GM18520 (cell line): ENCODE results near the gene TACC3.
A peak's percentile ranks its signal among the peaks of the same experiment; 100 is the strongest.

Experiments
- ATAC-seq: cut with Tn5 transposase; IDR thresholded peaks from one replicate; pipeline ENCODE4 v1.9.1; 2021; ENCODE audit not compliant: unreplicated experiment

TACC3 gene

DNA sequence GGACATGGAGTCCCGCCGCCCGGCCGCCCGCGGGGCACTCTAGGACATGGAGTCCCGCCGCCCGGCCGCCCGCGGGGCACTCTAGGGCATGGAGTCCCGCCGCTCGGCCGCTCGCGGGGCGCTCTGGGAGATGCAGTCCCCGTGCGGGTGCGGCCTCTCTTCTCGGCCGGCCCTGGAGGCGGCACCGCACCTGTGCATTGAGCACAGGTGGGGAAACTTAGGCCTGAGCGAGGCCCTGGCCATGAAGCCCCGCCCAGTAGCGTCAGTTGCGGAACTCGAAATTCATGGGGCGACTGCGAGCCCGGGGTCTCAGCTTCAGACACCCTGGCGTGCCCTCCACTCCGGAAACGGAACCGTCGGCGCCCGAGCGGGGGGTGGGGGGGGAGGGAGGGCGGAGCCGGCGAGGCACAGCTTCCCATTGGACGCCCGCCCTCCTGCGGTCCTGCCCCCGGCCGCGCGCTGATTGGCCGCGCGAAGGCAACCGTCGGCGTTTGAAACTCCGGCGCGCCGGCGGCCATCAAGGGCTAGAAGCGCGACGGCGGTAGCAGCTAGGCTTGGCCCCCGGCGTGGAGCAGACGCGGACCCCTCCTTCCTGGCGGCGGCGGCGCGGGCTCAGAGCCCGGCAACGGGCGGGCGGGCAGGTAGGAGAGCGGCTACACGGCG lies at the start of gene TACC3, which contains the start of gene TMEM129:
TACC3 (plus strand) TSS at position 519 of the 663 bp plus-strand sequence. CDS start 1,901 bp downstream, outside the sequence.
TMEM129 (minus strand) TSS at position 321 of the 663 bp plus-strand sequence. CDS start 486 bp downstream, outside the sequence.
- peak; percentile 75 for ATAC-seq

DNA sequence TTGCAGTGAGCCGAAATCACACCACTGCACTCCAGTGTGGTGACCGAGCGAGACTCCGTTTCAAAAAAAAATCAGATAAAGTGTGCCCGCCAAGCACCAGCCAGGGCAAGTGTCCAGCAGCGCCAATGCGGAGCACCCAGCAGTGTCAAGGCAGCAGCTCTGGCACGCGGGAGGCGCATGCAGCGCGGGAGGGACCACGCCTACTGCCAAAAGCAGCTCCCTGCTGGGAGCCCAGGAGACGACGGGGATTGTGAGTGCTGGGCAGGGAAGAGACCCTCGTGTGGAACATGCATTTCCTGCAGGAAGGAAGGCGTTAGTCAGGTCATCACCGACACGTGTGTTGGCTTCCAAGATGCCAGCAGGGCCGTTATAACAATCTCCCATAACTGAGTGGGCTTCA lies 47.6 kb upstream of the TACC3 start:
- no peak for ATAC-seq

DNA sequence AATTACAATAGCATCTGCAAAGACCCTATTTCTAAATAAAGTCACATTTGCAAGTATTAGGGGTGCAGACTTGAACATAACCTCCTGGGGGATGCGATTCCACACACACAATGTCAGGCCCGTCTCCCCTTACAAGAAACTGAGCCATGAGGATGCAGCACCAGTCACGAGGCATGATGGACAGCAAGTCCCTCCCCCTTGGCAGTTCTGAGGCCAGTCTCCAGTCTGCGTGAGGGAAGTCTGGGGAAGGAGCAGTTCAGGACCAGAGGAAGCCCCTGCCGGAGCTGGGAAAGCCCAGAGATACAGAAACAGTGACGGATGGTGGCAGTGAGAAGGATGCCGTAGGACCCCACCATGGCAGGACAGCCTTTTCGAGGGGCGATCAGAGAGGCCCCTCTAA lies 46.6 kb upstream of the TACC3 start:
- no peak for ATAC-seq

DNA sequence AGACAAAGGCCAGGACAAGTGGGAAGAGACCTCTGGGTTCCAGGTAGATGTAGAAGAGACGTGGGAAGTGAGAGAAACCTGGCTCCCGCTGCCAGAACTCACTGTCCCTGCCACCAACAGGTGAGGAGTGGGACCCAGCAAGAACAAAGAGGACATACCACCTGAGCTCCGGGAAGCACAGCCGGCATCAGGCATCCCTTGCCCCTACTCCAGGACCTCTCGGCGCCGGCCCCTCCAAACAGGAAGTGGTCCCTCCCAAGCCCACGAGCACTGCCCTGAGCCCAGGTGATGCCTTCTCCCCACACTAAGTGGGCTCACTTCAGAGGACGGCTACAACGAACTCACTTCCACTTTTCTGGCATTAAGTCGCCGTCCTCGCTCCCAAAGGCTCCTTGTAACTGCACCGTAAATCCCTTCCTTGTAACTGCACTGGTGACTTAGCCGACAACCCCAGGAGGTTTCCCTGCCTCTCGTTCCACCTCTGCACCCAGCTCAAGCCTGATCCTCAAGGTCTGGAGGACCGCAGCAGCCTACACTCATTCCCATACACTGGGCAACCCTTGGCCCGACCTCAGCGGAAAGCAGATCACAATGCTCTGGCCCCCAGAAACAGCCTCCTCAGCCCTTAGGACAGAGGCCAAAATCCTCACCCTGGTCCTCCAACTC lies 46.1 kb upstream of the TACC3 start:
- no peak for ATAC-seq

DNA sequence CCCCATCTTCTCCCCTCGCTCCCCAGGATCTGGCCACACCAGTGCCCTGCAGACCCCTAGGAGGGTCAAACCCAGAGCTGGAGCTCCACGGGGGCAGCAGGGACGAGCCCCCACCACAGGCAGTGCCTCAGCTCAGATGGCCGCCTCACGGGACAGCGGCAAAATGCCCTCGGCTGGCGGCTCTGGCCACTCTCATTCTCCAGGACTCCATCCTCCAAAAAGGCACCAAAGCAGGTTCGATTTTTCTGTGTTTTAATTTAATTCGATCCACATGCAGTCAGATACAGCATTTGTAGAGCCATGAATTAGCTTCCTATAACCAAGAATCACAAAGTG lies 45.6 kb upstream of the TACC3 start:
- no peak for ATAC-seq

DNA sequence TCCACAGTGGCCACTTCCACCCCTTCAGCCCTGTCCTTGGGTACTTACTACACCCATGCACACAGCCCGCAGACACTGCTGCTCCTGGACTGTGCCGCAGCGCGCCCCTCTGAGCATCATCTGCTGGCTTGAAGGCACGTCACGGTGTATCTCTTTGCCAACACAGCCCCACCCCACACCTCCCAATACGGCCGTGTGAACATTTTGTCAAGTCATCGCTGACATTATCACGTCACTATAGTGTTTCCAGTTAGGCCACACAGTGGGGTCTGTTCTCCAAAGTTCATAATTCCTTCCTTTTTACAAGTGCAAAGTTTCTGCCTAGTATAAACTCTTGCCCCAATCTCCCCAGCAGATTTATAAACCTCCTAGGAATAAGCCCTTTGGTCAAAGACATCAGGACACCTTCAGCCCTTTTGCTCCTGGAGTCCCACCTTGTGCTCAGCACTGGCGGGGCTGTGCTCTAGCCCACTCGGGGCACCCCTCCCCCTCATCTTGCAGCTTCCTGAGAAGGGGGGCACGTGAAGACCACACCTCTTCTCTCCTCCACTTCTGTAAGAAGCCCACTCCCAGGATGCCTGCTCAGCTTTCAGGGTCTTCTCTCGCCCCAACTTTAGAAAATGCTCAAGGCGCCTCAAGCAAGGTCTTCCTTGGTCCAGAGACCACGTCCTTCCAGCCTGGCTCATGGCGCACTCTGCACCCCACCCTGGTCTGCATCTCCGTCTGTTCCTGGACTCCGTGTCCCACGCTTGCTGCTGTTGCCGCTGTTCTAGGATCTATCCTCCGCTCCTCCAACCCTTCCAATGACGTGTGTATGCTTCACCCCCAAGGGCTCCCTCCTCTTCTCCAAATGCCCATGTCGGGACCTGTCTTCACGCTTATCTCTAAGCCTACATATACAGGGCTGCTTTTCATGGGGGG lies 44.5 kb upstream of the TACC3 start:
- no peak for ATAC-seq

DNA sequence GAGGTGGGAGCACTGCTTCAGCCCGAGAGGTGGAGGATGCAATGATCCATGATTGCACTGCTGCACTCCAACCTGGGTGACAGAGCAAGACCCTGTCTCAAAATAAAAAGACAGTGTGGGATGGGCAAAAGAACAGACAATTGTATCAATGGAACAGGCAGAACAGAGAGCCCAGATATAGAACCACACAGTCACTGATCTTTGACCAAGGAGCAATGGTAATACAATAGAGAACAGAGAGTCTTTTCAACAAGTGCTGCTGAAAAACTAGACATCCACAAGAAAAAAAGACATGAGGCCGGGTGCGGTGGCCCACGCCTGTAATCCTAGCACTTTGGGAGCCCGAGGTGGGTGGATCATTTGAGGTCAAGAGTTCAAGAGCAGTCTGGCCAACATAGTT lies 43.1 kb upstream of the TACC3 start:
- no peak for ATAC-seq

DNA sequence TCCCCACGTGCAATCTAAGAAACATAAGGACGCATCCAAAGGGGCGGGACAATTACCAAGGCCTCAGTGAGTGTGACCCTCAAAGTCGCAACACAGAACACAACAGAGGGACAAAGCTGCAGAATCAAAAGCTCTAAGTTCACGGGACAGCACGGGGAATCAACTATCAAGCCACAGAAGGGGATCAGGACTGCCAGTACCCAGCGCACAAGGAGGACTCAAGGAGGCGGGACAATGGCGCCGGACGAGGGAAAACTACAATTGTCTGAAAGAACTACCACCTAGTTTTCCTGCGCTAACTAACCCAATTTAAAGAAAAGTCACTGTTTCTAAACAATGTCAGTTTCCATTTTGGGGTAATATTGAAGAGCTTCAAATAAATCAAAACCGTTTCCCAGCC lies 38.5 kb upstream of the TACC3 start:
- ATAC-seq = no peak

DNA sequence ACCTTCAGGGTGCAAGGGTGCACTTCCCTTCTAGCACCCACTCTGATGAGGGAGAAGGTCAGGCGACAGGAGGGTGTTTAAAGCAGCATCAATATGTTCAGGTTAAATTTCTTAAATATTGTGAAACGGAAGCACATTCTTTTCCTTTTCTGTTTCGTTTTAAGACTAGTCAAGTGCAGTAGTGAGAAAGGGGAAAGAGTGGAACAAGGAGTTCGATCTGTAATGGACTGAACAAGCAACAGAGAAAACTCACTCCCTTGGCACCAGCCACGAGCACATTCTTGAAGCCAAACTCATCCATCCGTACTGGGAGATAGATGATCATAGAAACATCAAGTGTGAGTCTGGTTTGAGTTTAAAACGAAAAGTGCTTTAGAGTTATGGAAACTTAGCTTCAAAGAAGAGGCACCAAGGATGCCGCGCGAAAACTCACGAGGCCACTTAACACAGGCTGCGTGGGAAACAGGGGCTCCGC lies 38.0 kb upstream of the TACC3 start:
- ATAC-seq = no peak

DNA sequence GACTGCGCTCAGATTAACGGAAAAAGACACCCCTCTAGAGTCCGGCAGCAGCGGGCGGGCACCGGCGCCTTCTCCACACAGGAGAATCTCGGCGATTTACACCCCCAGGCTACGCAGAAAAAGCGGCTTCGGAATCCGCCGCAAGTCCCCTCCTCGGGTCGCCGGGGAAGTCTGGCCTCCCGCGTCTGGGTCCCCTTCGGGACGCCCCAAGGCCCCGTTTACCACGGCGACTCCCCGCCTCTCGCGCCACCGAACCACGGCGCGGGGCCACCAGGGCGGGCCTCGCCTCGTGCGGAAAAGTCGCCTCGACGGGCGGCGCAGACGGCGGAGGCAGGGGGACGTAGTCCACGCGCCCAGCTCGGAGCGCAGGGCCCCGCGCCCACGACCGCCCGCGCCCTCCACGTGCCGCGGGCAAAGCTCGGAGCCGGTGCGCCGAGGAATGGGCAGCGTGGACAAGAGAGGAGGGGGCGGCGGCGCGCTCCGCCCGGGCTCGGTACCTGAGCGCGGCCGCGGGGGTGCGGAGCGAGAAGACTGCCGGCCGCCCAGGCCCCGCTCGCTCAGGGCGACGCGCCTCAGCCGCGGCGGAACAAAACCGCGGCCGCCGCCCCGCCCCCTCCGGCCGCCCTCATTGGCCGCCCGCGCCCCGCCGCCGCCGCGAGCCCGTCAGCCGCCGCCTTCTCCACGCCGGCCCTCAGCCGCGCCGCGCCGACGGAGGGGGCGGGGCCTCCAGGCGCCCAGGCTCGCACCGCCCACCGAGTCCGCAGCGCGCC lies 37.4 kb upstream of the TACC3 start, which contains the start of gene FAM53A:
FAM53A (minus strand) TSS at position 578 of the 770 bp plus-strand sequence. CDS start 15,572 bp downstream, outside the sequence.
- ATAC-seq = peak; percentile 79

DNA sequence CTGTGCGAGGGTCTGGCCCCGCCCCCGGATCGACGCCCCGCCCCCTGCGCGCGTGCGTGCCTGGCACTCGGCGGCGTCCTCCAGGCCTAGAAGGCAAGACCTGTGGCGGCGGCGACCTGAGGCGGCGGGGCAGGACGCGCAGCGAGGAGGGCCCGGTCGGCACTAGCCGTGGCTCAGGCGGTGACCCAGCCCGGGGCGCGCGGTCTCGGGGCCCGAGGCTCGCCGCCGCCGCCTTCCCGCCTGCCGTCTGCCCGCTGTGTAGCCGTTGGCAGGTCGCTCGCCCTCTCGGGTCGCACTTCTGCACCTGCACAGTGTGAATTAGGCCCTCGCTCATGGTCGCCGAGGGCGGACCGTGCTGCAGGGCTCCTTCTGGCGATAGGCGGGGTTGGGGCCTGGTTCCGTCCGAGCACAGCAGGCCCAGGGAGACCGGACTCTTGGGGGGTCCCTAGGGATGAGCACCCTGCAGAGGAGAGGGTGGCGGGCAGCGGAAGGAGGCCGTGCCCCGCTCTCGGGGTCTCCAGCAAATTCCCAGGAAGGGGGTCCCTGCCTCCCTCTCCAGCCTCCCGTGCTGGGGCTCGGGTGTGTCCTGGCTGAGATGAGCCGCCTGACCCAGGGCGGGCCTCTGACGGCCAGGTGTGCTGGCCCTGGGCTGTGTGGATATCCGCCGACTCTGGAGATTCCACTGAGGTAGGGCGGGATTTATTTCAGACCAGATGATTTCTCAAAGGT lies 36.7 kb upstream of the TACC3 start:
- no peak for ATAC-seq

DNA sequence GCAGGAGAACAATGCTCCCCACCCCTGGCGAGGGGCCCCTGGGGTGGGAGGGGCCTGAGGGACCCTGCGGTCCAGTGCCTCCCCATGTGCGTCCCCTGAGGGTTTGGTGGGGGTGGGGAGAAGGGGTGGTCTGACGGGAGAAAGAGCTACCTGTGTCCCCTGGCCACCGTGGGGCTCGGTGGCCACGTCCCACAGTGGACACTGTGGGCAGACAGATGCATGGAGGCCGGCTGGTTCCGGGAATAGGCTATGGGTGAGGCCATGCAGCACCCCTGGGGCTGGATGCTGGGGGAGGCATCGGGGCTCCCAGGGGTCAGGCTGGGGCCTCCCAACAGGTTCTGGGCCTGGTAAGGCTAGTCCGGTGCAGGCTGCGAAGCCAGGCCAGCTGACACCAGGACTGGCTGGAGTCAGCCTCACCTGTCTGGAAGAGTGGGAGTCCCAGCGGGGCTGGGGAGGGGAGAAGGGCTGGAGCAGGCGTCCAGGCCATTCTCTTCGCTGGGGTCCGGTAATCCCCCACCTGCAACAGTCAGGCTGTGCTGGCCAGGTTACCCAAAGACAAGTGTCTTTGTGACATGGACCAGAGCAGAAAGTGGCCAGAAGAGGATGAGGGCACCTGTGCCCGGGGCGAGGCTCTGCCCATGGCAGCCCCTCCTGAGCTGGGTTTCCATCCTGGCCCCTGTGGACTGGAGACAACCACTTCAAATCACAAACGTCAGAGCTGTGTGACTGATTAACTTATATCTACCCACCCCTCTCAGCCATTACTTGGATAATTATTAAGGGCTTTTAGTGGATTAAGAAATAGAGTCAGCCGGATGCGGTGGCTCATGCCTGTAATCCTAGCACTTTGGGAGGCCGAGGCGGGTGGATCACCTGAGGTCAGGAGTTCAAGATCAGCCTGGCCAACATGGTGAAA lies 35.8 kb upstream of the TACC3 start:
- no peak for ATAC-seq

DNA sequence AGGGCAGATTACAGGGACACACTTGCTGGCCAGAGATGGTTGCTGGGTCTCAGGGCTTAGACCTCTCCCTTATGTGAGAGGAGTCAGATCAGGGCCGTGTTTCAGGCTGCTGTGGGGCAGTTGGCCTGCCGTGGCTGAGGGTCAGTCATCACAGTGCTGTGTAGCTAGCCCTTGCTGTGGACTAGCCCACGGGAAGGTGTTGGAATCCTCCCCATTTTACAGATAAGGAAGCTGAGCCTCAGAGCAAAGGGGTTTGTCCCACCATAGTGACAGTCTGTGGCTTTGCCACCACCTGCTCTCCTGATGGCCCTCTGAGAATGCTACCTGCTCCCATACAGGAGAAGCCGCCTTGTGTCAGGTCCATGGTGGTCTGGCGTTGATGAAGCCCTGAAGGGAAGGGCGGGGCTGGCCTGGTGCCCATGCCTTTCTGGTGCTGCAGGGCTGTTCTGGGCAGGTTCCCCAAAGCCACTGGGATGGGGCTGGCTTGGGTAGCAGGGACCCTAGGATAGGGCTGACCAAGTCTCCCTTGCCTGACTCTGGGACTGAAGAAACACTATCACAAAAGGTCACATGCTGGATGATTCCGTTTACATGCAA lies 34.8 kb upstream of the TACC3 start:
- no peak for ATAC-seq

DNA sequence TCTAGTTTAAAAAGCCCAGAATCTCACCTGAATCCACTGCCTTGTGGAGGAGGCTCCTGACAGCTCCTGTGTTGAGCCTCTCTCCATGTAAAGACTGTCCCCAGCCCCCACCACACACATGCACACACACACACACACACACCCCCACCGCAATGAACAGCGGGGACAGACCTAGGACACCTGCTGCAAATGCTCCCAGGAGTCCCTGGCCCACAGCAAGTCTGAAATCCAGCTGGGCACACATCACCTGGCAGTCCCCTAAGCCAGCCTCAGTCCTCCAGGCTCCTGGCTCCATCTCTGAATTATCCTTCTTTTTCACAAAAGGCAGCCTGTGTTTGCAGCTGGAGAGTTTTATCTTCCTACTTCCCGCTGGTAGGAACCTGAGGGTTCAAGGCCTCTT lies 30.6 kb upstream of the TACC3 start:
- no peak for ATAC-seq

DNA sequence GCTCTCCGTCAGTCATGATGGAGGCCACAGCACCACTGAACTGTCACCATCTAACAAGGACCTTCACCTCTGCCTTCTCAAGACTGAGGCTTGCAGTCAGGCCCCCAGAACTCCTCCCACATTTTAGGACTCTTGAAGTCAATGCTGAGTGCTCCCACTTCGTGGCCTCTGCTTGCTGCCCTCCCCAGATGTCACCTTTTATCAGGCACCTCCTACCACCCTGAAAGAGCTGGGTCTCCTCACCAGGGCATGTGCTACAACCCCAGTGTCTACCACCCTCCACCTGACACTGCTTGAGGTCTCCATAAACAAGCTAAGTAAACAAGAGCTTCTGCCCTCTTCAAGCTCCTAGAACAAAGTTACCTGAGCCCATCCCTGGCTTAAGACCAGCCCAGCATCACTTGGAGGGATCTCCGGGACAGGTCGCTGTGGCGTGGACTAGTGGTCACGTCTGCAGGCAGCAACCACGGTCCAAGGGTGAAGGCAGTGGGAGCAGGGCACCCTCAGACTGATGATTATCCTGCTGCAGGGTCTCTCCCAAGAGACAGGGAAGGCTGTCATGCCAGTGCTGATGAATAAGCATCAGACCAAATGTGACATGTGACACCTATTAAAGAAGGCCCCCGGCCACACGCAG lies 29.5 kb upstream of the TACC3 start:
- ATAC-seq = no peak

DNA sequence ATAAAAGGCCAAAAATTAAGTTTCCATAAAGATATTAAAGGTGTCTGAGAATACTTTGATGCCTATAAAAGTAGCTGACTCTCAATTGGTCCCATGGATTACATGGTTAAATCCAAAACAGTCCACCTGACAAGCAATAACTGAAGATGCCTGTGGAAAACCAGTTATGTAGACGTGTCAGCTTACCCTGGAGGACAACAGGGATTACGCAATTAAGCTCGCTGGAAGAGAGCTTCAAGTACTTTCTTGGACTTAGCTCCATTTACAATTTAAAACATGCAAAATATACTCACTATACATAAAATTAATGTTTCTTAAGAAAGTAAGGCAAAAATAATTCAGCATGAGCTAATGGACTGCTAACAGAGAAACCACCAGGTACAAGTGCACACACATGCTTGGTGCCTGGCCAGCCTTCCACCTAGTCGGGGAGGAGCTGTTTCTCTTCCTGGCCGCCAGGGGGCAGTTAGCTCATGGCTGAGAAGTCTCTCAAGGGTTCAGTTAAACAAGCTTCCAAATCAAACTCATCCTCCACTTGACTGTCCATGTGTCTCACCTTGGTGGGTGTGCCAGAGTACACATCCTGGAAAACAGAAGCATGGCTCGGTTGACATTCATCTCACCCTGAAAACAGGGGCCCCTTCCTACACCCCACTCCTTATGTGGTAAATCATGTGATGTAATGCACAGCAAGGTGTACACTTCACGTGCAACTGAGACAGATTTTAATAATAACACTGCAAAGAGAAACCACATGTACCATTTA lies 28.0 kb upstream of the TACC3 start:
- ATAC-seq = peak; percentile 56

DNA sequence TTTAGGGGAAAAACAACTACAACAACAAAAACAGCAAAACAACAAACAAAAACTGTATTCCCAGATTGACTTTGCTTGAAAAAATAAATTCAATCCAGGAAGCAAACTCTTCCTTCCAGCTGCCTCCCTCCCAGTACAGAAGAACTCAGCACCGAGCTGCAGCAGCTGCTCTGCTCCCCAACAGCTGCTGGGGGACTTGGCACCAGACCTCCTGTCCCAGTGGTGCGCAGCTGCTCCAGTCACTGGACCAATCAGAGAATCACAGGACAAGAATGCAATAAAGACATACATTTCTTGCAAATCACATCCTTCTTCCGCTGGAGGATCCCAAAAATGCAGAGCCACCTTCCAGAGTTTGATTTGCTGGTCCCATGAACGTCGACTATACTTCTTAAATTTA lies 25.4 kb upstream of the TACC3 start:
- ATAC-seq = no peak
